CD4-positive, alpha-beta T cell treated with Interferon gamma for 1 hour (primary cell): Measurements from ENCODE around the gene MUC4.
A peak's percentile ranks its signal among the peaks of the same experiment; 100 is the strongest.
"Not testable (repeated sequence)": the region's sequence is repeated elsewhere in the genome, so short reads cannot be mapped to it uniquely, and the experiment has no call there.

ENCODE experiments used
- DNase-seq: peaks from one replicate; pipeline ENCODE4 v3.0.0-alpha.2; 2020

MUC4 gene

GRCh38 chr3:195810455-195810845 lies 1.3 kb downstream of the MUC4 start:
- no peak for DNase-seq

- DNase-seq = no peak
Measured at GRCh38 chr3:195809796-195810454, 1.8 kb downstream of the MUC4 start.

- DNase-seq = no peak
Measured at GRCh38 chr3:195809291-195809785, 2.4 kb downstream of the MUC4 start.

GRCh38 chr3:195808741-195809290 lies 2.9 kb downstream of the MUC4 start:
- no peak for DNase-seq

GRCh38 chr3:195807681-195808121 lies 4.0 kb downstream of the MUC4 start:
- DNase-seq = no peak

GRCh38 chr3:195806916-195807231 lies 4.9 kb downstream of the MUC4 start:
- DNase-seq = no peak

GRCh38 chr3:195806211-195806915 lies 5.4 kb downstream of the MUC4 start:
- DNase-seq = no peak

- not testable (repeated sequence) for DNase-seq
Measured at GRCh38 chr3:195805588-195805987, 6.1 kb downstream of the MUC4 start.

GRCh38 chr3:195805181-195805580 lies 6.5 kb downstream of the MUC4 start:
- DNase-seq = no peak

- DNase-seq = no peak
Measured at GRCh38 chr3:195803289-195803908, 8.3 kb downstream of the MUC4 start.

- no peak for DNase-seq
Measured at GRCh38 chr3:195802795-195803194, 8.9 kb downstream of the MUC4 start.

GRCh38 chr3:195802261-195802701 lies 9.4 kb downstream of the MUC4 start:
- DNase-seq = peak; percentile 60

GRCh38 chr3:195801251-195802183 lies 10.2 kb downstream of the MUC4 start:
- no peak for DNase-seq

GRCh38 chr3:195800240-195800639 lies 11.5 kb downstream of the MUC4 start:
- no peak for DNase-seq

- no peak for DNase-seq
Measured at GRCh38 chr3:195796795-195797194, 14.9 kb downstream of the MUC4 start.

- DNase-seq = no peak
Measured at GRCh38 chr3:195794708-195795107, 17.0 kb downstream of the MUC4 start.

- not testable (repeated sequence) for DNase-seq
Measured at GRCh38 chr3:195792621-195793020, 19.1 kb downstream of the MUC4 start.

- no peak for DNase-seq
Measured at GRCh38 chr3:195790901-195791300, 20.8 kb downstream of the MUC4 start.

GRCh38 chr3:195788711-195789581 lies 22.8 kb downstream of the MUC4 start:
- DNase-seq = no peak

- DNase-seq = not testable (repeated sequence)
Measured at GRCh38 chr3:195785781-195786405, 25.8 kb downstream of the MUC4 start.

- not testable (repeated sequence) for DNase-seq
Measured at GRCh38 chr3:195784031-195784430, 27.7 kb downstream of the MUC4 start.
